ENCODE data around the gene GULP1. TPM values are rescaled to one million over a fixed set of nuclear protein-coding genes. Genes with fewer than 3 reads are reported as not detected.
"Not testable (repeated sequence)": the region's sequence is repeated elsewhere in the genome, so short reads cannot be mapped to it uniquely, and the experiment has no call there.

Gene GULP1
- total and polyA plus RNA-seq, 2 donors (not counting 1 experiment from before 2014, with no cell fraction given) = 43.5 to 82.4 TPM

- Histone ChIP-seq H3K9me3 (ENCODE audit: control insufficient read depth, insufficient read depth, low read depth, low read length) (no peaks in the 10 kb centered on the region), H3K36me3 (ENCODE audit: control insufficient read depth, insufficient read depth, low read length) (no peaks in the 10 kb centered on the region), H2AFZ (ENCODE audit: low read length) (no peak overlapping the region), H3K4me1 (ENCODE audit: control insufficient read depth, extremely low read depth, insufficient read depth, low read length) (no peaks in the 10 kb centered on the region), H3K27ac (ENCODE audit: insufficient read depth, low read length) (no peak overlapping the region), H3K79me2 (ENCODE audit: control insufficient read depth, insufficient read depth, low read length) (no peaks in the 10 kb centered on the region), H3K9ac (ENCODE audit: insufficient read depth, low read length) (no peak overlapping the region), H3K27me3 (ENCODE audit: control insufficient read depth, insufficient read depth, low read length) (no peaks in the 10 kb centered on the region), H4K20me1 (ENCODE audit: control insufficient read depth, extremely low read depth, insufficient read depth, low read length) (no peaks in the 10 kb centered on the region), H3K4me2 (ENCODE audit: extremely low read depth, insufficient read depth, low read length) (no peak overlapping the region), H3K4me3 (replicated peaks in 1 of 4; ENCODE audit: control extremely low read depth in 1 of 4, insufficient read depth in 1 of 4, low read depth in 3 of 4, low read length in 4 of 4) (no peak overlapping the region)
- no peak for DNase-seq (ENCODE audit: low read depth in 2 of 2)
- TF ChIP-seq CTCF (conservative IDR thresholded peaks at IDR 0.05 in 1 of 2, IDR thresholded peaks at IDR 0.05 in 1 of 2; ENCODE audit: low read depth in 1 of 2, low read length in 2 of 2) (no peak), EZH2 (IDR thresholded peaks at IDR 0.05; ENCODE audit: low read length, missing control alignments) (no peak)
Observed at GRCh38 chr2:188534875-188535274, 243.2 kb downstream of the GULP1 start.

GRCh38 chr2:188551671-188552070 lies 260.0 kb downstream of the GULP1 start:
- no peak overlapping the region for H3K27ac ChIP-seq (ENCODE audit: insufficient read depth, low read length)
- no peak overlapping the region for H2AFZ ChIP-seq (ENCODE audit: low read length)
- H3K27me3 ChIP-seq (ENCODE audit: control insufficient read depth, insufficient read depth, low read length) = no peaks in the 10 kb centered on the region
- TF ChIP-seq CTCF (conservative IDR thresholded peaks at IDR 0.05 in 1 of 2, IDR thresholded peaks at IDR 0.05 in 1 of 2; ENCODE audit: low read depth in 1 of 2, low read length in 2 of 2) (no peak), EZH2 (IDR thresholded peaks at IDR 0.05; ENCODE audit: low read length, missing control alignments) (no peak)
- no peak overlapping the region for H3K9ac ChIP-seq (ENCODE audit: insufficient read depth, low read length)
- no peaks in the 10 kb centered on the region for H3K4me1 ChIP-seq (ENCODE audit: control insufficient read depth, extremely low read depth, insufficient read depth, low read length)
- no peak overlapping the region for H3K4me2 ChIP-seq (ENCODE audit: extremely low read depth, insufficient read depth, low read length)
- peak in 1 of 2 donors; percentile 45 for DNase-seq (ENCODE audit: low read depth in 2 of 2)
- H3K36me3 ChIP-seq (ENCODE audit: control insufficient read depth, insufficient read depth, low read length) = no peaks in the 10 kb centered on the region
- no peak overlapping the region for H3K4me3 ChIP-seq (replicated peaks in 1 of 4; ENCODE audit: control extremely low read depth in 1 of 4, insufficient read depth in 1 of 4, low read depth in 3 of 4, low read length in 4 of 4)
- H3K9me3 ChIP-seq (ENCODE audit: control insufficient read depth, insufficient read depth, low read depth, low read length) = no peaks in the 10 kb centered on the region
- H3K79me2 ChIP-seq (ENCODE audit: control insufficient read depth, insufficient read depth, low read length) = no peaks in the 10 kb centered on the region
- H4K20me1 ChIP-seq (ENCODE audit: control insufficient read depth, extremely low read depth, insufficient read depth, low read length) = no peaks in the 10 kb centered on the region

- no peak overlapping the region for H3K9ac ChIP-seq (ENCODE audit: insufficient read depth, low read length)
- no peak for TF ChIP-seq EZH2 (IDR thresholded peaks at IDR 0.05; ENCODE audit: low read length, missing control alignments)
- no peak for TF ChIP-seq CTCF (conservative IDR thresholded peaks at IDR 0.05 in 1 of 2, IDR thresholded peaks at IDR 0.05 in 1 of 2; ENCODE audit: low read depth in 1 of 2, low read length in 2 of 2)
- no peak overlapping the region for H2AFZ ChIP-seq (ENCODE audit: low read length)
- H4K20me1 ChIP-seq (ENCODE audit: control insufficient read depth, extremely low read depth, insufficient read depth, low read length) = no peaks in the 10 kb centered on the region
- H3K79me2 ChIP-seq (ENCODE audit: control insufficient read depth, insufficient read depth, low read length) = no peaks in the 10 kb centered on the region
- no peaks in the 10 kb centered on the region for H3K36me3 ChIP-seq (ENCODE audit: control insufficient read depth, insufficient read depth, low read length)
- no peak overlapping the region for H3K4me2 ChIP-seq (ENCODE audit: extremely low read depth, insufficient read depth, low read length)
- no peak for DNase-seq (ENCODE audit: low read depth in 2 of 2)
- H3K4me3 ChIP-seq (replicated peaks in 1 of 4; ENCODE audit: control extremely low read depth in 1 of 4, insufficient read depth in 1 of 4, low read depth in 3 of 4, low read length in 4 of 4) = no peak overlapping the region
- H3K4me1 ChIP-seq (ENCODE audit: control insufficient read depth, extremely low read depth, insufficient read depth, low read length) = no peaks in the 10 kb centered on the region
- no peaks in the 10 kb centered on the region for H3K9me3 ChIP-seq (ENCODE audit: control insufficient read depth, insufficient read depth, low read depth, low read length)
- no peaks in the 10 kb centered on the region for H3K27me3 ChIP-seq (ENCODE audit: control insufficient read depth, insufficient read depth, low read length)
- H3K27ac ChIP-seq (ENCODE audit: insufficient read depth, low read length) = no peak overlapping the region
Observed at GRCh38 chr2:188557081-188557480, 265.4 kb downstream of the GULP1 start.

- not testable (repeated sequence) for H3K36me3 ChIP-seq (ENCODE audit: control insufficient read depth, insufficient read depth, low read length); H3K4me3 ChIP-seq (replicated peaks in 1 of 4; ENCODE audit: control extremely low read depth in 1 of 4, insufficient read depth in 1 of 4, low read depth in 3 of 4, low read length in 4 of 4); H3K4me2 ChIP-seq (ENCODE audit: extremely low read depth, insufficient read depth, low read length); H4K20me1 ChIP-seq (ENCODE audit: control insufficient read depth, extremely low read depth, insufficient read depth, low read length); H3K9ac ChIP-seq (ENCODE audit: insufficient read depth, low read length); H3K9me3 ChIP-seq (ENCODE audit: control insufficient read depth, insufficient read depth, low read depth, low read length); H3K27me3 ChIP-seq (ENCODE audit: control insufficient read depth, insufficient read depth, low read length); DNase-seq (ENCODE audit: low read depth in 2 of 2); H3K79me2 ChIP-seq (ENCODE audit: control insufficient read depth, insufficient read depth, low read length); H3K4me1 ChIP-seq (ENCODE audit: control insufficient read depth, extremely low read depth, insufficient read depth, low read length); H3K27ac ChIP-seq (ENCODE audit: insufficient read depth, low read length); H2AFZ ChIP-seq (ENCODE audit: low read length)
Observed at GRCh38 chr2:188559455-188559854, 267.8 kb downstream of the GULP1 start.
